PC-9 (cell line): ENCODE measurements around the gene FUT1.

Source experiments
- CTCF ChIP-seq: fragments of 200-600 bp; sonication (generic); conservative IDR thresholded peaks from 2 replicates; pipeline ENCODE4 v1.6.1; 2017; ENCODE audit warnings: mixed run types, antibody characterized with exemption, mild to moderate bottlenecking, moderate library complexity
- EZH2 ChIP-seq: fragments of 200-600 bp; sonication (generic); IDR thresholded peaks from 2 replicates; pipeline ENCODE4 v1.8.0; 2017; ENCODE audit warnings: antibody characterized with exemption, low read depth

GRCh38 chr19:48735031-48735615 is 17.3 kb downstream of the FUT1 start:
- TF ChIP-seq CTCF, result no peak; the same call in 1 of the 2 replicates
- no peak for TF ChIP-seq EZH2
